HFF-Myc (cell line): ENCODE data around the gene TEX55.
"Not testable (repeated sequence)": the region's sequence is repeated elsewhere in the genome, so short reads cannot be mapped to it uniquely, and the experiment has no call there.

Experiments
- DNase-seq: peaks from one replicate; pipeline ENCODE4 v3.0.0-alpha.2; 2011; ENCODE audit warnings: low read depth; ENCODE audit errors: extremely low read depth
- H3K4me3 ChIP-seq: replicated peaks from 2 replicates; pipeline ENCODE4 v1.5.1; 2011; ENCODE audit warnings: low read depth, mild to moderate bottlenecking, control low read depth, low read length
- TF ChIP-seq, protein P1 (sequence below): IDR thresholded peaks from 2 replicates; pipeline ENCODE4 v1.5.1; 2012; ENCODE audit warnings: mild to moderate bottlenecking, low read depth, low read length, control low read depth; ENCODE audit errors: missing control alignments

Gene TEX55

DNA sequence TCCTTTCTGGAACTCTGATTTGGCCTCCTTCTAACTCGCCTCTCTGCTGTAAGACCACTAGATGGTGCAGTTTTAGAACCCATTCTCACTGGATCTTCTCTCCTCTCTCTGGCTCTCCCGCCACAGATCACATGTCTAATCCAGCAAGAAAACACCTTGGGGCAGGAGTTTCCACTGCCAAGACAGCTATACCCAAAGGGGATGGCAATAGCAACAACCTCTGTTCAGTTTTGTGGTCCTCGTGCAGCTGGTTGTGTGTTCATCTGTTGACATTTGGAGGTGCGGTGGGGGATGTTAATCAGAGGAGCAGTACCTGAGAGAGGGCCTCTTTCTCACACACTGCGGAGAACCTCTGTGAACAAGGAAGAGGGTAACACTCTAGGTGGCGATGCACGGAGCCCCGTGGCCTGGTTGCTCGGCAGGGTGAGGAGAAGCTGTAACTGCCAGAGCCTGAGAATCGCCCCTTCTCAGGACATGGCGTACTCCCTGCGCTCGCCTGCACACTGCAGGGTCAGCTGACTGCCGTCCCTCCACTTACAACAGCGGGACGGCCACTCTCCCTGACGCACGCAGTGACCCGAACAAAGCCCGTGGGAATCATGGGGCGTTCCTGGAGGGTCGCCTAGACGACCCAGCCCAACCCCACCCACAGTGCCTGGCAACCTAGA lies at the start of gene TEX55:
Gene TEX55, plus strand, starts transcription at position 666 of the 668 bp plus-strand sequence. CDS start 25 bp downstream, outside the sequence.
- DNase-seq = no peak
- H3K4me3 ChIP-seq = no peak within 1 kb of the TSS
- TF ChIP-seq, protein P1, sequence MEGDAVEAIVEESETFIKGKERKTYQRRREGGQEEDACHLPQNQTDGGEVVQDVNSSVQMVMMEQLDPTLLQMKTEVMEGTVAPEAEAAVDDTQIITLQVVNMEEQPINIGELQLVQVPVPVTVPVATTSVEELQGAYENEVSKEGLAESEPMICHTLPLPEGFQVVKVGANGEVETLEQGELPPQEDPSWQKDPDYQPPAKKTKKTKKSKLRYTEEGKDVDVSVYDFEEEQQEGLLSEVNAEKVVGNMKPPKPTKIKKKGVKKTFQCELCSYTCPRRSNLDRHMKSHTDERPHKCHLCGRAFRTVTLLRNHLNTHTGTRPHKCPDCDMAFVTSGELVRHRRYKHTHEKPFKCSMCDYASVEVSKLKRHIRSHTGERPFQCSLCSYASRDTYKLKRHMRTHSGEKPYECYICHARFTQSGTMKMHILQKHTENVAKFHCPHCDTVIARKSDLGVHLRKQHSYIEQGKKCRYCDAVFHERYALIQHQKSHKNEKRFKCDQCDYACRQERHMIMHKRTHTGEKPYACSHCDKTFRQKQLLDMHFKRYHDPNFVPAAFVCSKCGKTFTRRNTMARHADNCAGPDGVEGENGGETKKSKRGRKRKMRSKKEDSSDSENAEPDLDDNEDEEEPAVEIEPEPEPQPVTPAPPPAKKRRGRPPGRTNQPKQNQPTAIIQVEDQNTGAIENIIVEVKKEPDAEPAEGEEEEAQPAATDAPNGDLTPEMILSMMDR = peak; percentile 71

DNA sequence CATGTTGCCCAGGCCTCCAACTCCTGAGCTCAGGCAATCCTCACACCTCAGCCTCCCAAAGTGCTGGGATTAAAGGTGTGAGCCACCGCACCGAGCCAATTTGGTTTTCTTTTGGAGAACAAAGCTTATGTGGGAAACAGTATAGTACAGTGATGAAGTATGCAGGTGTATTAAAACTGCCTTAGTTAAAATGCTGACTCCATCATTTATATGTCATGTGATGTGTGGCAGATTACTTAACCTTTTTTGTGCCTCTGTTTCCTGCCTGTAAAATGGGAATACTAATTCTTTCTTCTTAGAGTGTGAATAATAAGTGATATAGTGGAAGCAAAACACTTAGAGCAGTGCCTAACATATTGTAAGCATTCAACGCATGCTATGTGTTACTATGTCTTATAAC lies 48.0 kb upstream of the TEX55 start:
- DNase-seq = no peak
- TF ChIP-seq, protein P1 = no peak
- H3K4me3 ChIP-seq = no peak overlapping the region

DNA sequence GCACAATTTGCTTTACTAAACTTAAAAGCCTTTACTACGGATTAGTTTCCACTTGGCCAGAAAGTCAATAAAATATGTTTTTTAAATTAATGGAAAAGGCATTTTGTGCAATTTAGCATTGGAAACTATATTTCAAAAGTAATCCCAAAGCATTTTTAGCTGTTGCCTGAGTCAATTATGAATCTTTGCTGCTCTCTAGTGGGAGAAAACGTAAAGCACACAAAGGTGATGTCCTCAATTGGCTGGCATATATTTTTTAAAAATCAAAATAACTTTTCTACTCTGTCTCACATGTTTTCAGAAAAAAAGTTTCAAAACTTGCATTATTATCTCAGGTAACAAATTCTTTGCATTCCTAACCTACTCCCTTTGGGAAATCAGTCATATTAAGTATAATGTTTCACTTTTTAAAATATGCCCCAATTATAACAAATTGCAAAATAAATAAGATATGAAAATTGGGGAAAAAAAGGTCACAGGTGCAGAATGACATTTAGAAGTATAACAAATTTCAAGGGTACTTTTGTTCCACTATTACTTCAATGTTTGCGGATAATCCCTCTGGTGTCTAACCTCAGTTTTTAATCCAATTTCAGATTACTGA lies 47.2 kb upstream of the TEX55 start:
- peak; percentile 6 for DNase-seq
- no peak overlapping the region for H3K4me3 ChIP-seq
- TF ChIP-seq, protein P1 = peak; percentile 50

DNA sequence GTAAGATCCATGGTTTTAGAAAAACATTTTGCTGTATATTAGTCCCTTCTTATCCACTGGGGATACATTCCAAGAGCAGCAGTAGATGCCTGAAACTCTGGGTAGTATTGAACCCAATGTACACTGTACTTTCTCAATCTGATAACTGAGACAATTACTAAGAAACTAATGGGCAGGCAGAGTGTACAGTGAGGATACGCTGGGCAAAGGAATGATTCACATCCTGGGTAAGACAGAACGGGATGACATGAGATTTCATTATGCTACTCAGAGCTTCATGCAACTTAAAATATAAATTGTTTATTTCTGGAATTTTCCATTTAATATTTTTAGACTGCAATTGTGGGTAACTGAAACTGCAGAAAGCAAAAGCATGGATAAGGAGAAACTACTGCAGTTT lies 46.2 kb upstream of the TEX55 start:
- TF ChIP-seq, protein P1 = no peak
- no peak overlapping the region for H3K4me3 ChIP-seq
- DNase-seq = no peak

DNA sequence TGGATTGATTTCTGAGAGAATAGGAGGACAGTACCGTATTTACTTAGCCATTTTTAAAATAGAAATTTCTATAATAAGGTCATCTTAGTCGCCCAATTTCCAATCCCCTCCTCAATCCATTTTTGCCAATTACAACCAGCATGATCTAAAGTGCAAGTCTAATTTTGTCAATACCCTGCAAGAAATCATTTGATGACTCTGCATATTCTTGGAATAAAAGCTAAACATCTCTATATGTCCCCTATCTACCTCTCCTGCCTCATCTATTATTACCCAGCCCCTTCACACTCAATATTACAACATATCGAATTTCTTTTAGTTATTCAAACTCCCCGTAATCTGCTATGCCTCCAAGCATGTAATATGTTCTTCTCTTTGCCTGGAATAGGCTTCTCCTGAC lies 41.9 kb upstream of the TEX55 start:
- DNase-seq = no peak
- no peak overlapping the region for H3K4me3 ChIP-seq
- TF ChIP-seq, protein P1 = no peak

DNA sequence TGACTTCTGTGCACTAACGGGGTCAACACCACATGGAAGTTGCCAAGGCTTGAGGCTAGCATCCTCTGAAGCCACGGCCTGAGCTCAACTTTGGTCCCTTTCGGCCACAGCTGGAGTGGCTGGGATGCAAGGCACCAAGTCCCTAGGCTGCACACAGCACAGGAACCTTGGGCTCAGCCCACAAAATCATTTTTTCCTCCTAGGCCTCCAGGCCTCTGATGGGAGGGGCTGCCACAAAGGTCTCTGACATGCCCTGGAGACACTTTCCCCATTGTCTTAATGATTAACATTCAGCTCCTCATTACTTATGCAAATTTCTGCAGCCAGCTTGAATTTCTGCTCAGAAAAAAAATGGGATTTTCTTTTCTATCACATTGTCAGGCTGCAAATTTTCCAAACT lies 27.6 kb upstream of the TEX55 start:
- not testable (repeated sequence) for DNase-seq

DNA sequence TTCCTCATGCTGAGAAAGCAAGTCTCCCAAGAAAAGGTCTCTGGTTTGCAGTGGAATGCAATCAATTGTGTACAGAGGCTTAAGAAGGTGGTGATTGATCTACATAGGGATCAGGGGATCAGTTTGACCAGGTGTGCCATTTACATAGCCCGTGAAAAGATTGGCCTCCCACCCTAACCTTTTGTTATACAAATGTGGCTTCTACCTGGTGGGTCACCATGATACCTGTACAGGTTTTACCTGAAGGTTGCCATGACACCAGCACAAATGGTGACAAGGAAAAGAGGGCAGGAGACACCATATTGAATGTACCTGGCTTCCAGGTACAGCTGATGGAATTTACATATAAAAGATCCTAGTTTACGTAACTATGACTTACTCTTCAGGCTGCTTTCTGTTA lies 25.5 kb upstream of the TEX55 start:
- no peak for DNase-seq
- H3K4me3 ChIP-seq = no peak overlapping the region
- TF ChIP-seq, protein P1 = no peak

More for the DNA sequence above, 27.6 kb upstream of the TEX55 start:
- H3K4me3 ChIP-seq = not testable (repeated sequence)
